Hematopoietic multipotent progenitor cell treated with erythropoietin and hydrocortisone succinate and interleukin-3 and kit ligand, for 8 days (in vitro differentiated cells): ENCODE data around the gene ZNF275.
"Not testable (repeated sequence)": the region's sequence is repeated elsewhere in the genome, so short reads cannot be mapped to it uniquely, and the experiment has no call there.

Source experiments
- DNase-seq: peaks from one replicate; pipeline ENCODE4 v3.0.0-alpha.2; 2015

ZNF275 gene

GRCh38 chrX:153319295-153320046 lies 14.5 kb upstream of the ZNF275 start:
- no peak for DNase-seq

- not testable (repeated sequence) for DNase-seq
Measured at GRCh38 chrX:153320047-153320443, 13.9 kb upstream of the ZNF275 start.

DNA sequence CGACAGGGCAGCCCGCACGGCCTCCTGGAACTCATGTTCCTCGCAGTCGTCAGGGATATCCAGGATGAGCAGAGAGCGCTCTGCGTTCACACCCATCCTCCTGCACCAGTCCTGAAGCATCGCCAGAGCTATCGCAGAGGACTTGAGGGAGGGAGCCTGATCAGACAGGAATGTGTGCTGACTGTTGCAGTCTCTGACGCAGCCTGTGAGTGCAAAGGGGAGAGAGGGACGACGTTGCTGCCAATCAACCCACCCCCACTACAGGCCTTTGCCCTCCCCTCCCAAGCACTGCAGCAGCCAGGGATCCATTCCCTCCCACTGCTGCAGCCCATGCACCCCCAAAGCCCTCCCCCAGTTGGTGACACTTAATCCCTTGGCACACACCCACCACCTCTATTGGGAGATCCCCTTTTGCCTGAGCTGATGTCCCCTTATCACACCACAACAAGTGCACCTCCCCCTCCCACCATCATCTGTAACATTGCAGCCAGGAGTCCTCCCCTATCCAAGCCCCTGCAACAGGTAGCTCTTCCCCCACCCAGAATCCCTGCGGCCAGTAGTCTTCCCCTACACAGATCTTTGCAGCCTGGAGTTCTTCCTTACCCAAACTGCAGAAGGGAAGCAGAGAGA lies 13.3 kb upstream of the ZNF275 start:
- DNase-seq = no peak

- DNase-seq = no peak
Measured at GRCh38 chrX:153321381-153322124, 12.4 kb upstream of the ZNF275 start, which contains the start of gene PNMA6F. Gene PNMA6F, minus strand, starts transcription at chrX:153321767. Its CDS starts 1,093 bp downstream, at chrX:153320674.

DNA sequence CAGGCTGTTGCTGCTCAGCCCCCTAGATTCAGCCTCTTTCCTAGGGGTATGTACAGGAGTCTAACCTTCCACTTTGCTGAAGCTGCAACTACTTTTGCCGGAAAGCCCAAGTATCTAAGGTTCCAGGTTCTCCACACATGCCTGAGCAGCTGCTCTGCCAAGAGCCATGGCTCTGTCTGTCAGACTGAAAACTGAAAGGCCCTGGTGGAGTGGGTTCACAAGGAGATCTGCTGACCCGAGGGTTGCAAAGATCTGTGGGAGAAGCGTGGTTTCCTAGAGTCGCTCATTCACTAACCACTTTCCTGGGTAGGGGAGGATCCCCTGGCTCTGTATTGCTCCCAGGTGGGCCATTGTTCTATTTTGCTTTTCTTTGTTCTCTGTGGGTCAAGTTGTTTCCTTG lies 6.4 kb upstream of the ZNF275 start:
- DNase-seq = no peak

- no peak for DNase-seq
Measured at GRCh38 chrX:153333266-153333665, 687 bp upstream of the ZNF275 start.

- no peak for DNase-seq
Measured at GRCh38 chrX:153334654-153335295, 822 bp downstream of the ZNF275 start.

- no peak for DNase-seq
Measured at GRCh38 chrX:153336121-153336894, 2.4 kb downstream of the ZNF275 start.

- no peak for DNase-seq
Measured at GRCh38 chrX:153336988-153337387, 3.0 kb downstream of the ZNF275 start.

- DNase-seq = no peak
Measured at GRCh38 chrX:153338836-153339235, 4.9 kb downstream of the ZNF275 start.

DNA sequence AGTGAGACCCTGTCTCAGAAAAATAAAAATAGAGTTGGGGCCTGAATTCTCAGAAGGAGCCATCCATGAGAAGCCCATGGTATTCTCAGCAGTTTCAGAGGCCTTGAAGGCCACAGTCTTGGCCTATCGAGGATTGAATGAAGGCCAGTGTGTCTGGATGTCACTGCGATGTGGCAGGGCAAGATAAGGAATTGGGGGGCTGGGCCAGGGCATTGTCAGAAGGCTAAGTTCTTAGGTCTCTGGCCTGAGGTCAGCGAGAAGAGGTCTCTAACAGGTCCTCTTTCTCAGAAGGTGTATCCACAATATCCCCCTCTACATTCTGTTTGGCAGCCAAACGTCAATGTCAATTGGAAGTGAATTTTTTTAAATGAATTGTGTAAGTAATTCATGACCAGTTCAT lies 5.7 kb downstream of the ZNF275 start:
- peak; percentile 35 for DNase-seq

GRCh38 chrX:153340111-153340510 lies 6.2 kb downstream of the ZNF275 start:
- DNase-seq = no peak

DNA sequence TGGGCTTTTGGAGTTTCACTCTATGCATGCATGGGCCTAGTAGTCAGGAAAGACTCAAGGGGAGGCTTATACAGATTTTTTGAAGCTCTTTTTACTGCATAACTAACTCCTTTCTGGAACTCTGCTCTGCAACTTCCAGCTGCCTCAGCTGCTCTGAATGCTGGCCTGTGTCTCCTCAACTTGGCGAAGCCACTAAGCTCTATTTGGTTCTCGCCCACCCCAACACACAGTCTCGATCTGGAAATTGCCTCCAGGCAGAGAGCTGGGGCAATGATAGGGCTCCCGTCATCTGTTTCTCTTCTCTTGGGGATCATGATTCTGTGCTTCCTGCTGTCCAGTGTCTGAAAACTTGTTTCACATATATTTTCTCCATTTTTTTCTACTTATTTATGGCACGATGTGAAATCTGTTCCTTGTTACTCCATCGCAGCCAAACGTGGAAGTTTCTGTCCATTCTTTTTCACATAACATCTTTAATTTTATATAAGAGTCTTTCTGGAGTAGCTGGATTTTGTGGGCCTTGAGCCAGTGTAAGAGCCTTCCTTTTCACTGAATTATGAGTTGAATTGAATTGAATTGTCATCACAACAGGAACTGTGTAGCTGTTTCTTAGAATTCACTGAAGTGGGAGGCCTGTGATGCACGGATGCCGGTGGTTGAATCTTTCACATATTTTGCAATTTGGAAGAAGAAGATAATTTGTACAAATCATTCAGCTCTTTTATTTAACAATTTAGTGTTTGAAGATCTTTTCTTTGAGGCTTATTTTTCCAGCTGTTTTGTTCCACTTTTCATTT lies 9.0 kb downstream of the ZNF275 start:
- DNase-seq = no peak

DNA sequence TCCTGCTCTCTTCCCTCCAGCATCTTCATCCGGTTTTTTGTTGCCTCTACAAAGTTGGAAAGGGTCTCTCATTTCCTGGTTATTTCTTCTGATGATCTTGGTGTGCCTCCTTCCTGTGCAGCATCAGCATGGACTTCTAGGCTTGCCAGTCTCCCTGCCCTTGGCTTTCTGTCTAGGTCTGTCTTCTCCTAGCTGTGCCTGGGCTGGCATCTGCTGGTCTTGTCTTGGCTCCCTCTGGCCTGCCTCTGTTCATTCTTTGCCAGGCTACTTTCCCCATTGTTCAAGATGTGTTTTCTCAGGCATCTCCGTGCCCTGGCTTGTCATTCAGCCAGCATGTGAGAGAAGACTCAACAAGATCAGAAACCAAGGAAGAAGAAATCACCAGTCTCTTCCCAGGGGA lies 9.7 kb downstream of the ZNF275 start:
- no peak for DNase-seq

DNA sequence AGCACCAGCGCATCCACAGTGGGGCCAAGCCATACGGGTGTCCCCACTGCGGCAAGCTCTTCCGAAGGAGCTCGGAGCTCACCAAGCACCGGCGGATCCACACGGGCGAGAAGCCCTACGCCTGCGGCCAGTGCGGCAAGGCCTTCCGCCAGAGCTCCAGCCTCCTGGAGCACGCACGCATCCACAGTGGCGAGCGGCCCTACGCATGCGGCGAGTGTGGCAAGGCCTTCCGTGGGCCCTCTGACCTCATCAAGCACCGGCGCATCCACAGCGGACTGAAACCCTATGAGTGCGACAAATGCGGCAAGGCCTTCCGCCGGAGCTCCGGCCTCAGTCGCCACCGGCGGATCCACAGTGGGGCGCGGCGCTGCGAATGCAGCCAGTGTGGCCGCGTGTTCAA lies 13.6 kb downstream of the ZNF275 start:
- no peak for DNase-seq

- no peak for DNase-seq
Measured at GRCh38 chrX:153348421-153348820, 14.5 kb downstream of the ZNF275 start.

GRCh38 chrX:153349952-153350351 lies 16.0 kb downstream of the ZNF275 start:
- no peak for DNase-seq

DNA sequence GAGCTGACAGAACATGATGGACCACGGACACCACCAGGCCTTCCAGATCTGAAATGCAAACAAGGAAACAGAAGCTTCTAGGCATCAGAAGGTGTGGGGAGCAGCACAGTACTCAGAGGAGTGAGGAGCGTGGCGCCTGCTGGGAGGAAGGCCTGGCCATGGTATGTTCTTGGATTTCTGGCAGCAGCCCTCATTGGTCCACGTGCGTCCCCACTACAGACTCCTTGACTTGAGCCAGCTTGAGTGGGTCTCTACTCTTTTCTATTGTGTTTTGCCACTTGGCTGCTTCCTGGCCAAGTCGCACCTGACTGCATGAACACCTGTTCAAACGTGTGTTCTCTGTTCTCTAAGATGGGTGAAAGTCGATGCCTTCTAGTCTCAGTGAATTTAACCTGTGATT lies 18.0 kb downstream of the ZNF275 start:
- DNase-seq = no peak

- no peak for DNase-seq
Measured at GRCh38 chrX:153352858-153353257, 18.9 kb downstream of the ZNF275 start.

DNA sequence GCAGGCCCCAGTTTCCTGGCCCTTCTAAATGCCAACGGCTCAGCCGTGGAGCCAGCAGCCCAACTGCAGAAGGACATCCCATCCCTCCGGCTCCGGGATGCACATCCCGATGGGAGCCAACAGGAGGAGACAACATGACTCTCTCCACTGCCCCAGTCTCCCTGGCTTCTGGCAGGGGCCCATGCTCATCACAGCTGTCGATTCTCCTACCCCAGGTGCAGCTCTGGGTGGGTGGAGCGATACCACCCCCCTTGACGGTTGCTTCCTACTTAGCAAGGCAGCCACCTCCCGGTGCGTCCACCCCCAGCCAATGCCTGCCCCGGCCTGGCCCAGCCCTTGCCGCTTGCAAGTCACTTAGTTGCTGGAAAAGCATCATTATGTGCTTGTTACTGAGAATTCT lies 19.5 kb downstream of the ZNF275 start:
- DNase-seq = no peak

DNA sequence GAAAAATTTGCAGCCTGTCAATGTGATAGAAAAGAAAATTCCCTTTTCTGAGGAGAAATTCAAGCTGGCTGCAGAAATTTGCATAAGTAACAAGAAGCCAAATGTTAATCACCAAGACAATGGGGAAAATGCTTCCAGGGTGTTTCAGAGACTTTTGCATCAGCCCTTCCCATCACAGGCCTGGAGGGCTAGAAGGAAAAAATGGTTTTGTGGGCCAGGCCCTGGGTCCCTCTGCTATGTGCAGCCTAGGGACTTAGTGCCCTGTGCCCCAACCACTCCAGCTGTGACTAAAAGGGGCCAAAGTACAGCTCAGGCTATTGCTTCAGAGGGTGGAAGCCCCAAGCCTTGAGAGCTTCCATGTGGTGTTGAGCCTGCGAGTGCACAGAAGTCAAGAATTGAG lies 23.9 kb downstream of the ZNF275 start:
- no peak for DNase-seq
